Gastrocnemius medialis (tissue), 4 donors: ENCODE results near the gene TTC28. TPM values are rescaled to one million over a fixed set of nuclear protein-coding genes. Genes with fewer than 3 reads are reported as not detected.

Experiments used
- ATAC-seq, 2 donors: fragments of 150-250 bp; one replicate each; pipeline ENCODE4 v1.9.1; 2016
- DNase-seq, 2 donors: peaks; one replicate each; pipeline ENCODE4 v3.0.0-alpha.2; 2019
- H3K27ac ChIP-seq, 4 donors: fragments of 200-600 bp; sonication (generic); 1 replicate in 1 of 4; 2 replicates in 3 of 4; pipeline ENCODE4 v1.5.1; 2016 to 2018; ENCODE audit warnings: mild to moderate bottlenecking in 2 of 4, moderate library complexity in 1 of 4
- H3K27me3 ChIP-seq, 3 donors: fragments of 200-600 bp; sonication (generic) in 2 of 3; 1 replicate in 1 of 3; 2 replicates in 2 of 3; pipeline versions ENCODE4 v1.5.1 to v1.6.0; 2016 to 2019; ENCODE audit warnings: mild to moderate bottlenecking in 1 of 3, moderate library complexity in 1 of 3
- H3K36me3 ChIP-seq, 2 donors: fragments of 200-600 bp; sonication (generic) in 1 of 2; one replicate each; pipeline ENCODE4 v1.5.1; 2017 to 2018
- H3K4me1 ChIP-seq, 2 donors: fragments of 200-600 bp; sonication (generic) in 1 of 2; one replicate each; pipeline ENCODE4 v1.5.1; 2016 to 2017; ENCODE audit warnings: mild to moderate bottlenecking in 2 of 2
- H3K4me3 ChIP-seq, 4 donors: fragments of 200-600 bp; sonication (generic) in 3 of 4; 1 replicate in 1 of 4; 2 replicates in 3 of 4; pipeline ENCODE4 v1.5.1; 2016 to 2019; ENCODE audit warnings: mild to moderate bottlenecking in 2 of 4
- H3K9me3 ChIP-seq, 3 donors: fragments of 200-600 bp; sonication (generic) in 2 of 3; 1 replicate in 1 of 3; 2 replicates in 2 of 3; pipeline ENCODE4 v1.5.1; 2016 to 2019
- CTCF ChIP-seq, 5 experiments: fragments of 450-650 bp in 3 of 5; fragments of 200-600 bp in 2 of 5; sonication (generic) in 2 of 5; IDR thresholded peaks in 4 of 5; conservative IDR thresholded peaks in 1 of 5; 1 replicate in 4 of 5; 2 replicates in 1 of 5; pipeline ENCODE4 v1.5.1; 2016 to 2019; ENCODE audit warnings: antibody characterized with exemption in 5 of 5, mild to moderate bottlenecking in 3 of 5, moderate library complexity in 3 of 5
- POLR2A ChIP-seq, 2 donors: fragments of 450-650 bp; IDR thresholded peaks; one replicate each; pipeline ENCODE4 v1.6.1; 2017; ENCODE audit warnings: antibody characterized with exemption in 2 of 2, mild to moderate bottlenecking in 2 of 2, moderate library complexity in 2 of 2
- in situ Hi-C, 4 donors: fragments of 200-750 bp; cut with MboI; loops; one replicate each; pipeline versions ENCODE4 v1.15.0 to v1.8.0; 2017; ENCODE audit warnings: low sequenced_read_pairs in 4 of 4
- intact Hi-C: fragments of 100-400 bp; cut with DNase I; formaldehyde crosslinking; loops from one replicate; pipeline ENCODE4 v1.15.1; 2023; ENCODE audit warnings: low total_unique reads
- total RNA-seq, 4 donors: library from RNA; depleted of rRNA; stranded (reverse); fragments of >200 nt; gene quantifications; one replicate each; pipeline versions ENCODE4 v1.1.0 to v1.2.3, GENCODE V29; 2016

The TTC28 gene
- total RNA-seq, 4 donors from 2014 or later: 6.3 to 18.1 (median 8.4) TPM

- Histone ChIP-seq H3K36me3 (peaks cover 0 to 8% of the 10 kb centered on the region in 2 donors), H3K27ac (no peak overlapping the region), H3K4me1 (peaks cover 5% of the 10 kb centered on the region in 2 donors), H3K4me3 (no peak overlapping the region), H3K27me3 (no peaks in the 10 kb centered on the region), H3K9me3 (no peaks in the 10 kb centered on the region)
- intact Hi-C loops (no loop called here), in situ Hi-C loops (no loop called here)
- ATAC-seq (no peak), DNase-seq (no peak)
- no peak for TF ChIP-seq POLR2A (IDR thresholded peaks at IDR 0.05)
- TF ChIP-seq CTCF (IDR thresholded peaks at IDR 0.05 in 4 of 5, conservative IDR thresholded peaks at IDR 0.05 in 1 of 5): no peak
These were observed 696.3 kb downstream of the TTC28 start for GRCh38 chr22:27983361-27983791.

- no peaks in the 10 kb centered on the region for H3K27me3 ChIP-seq
- no peak overlapping the region for H3K4me3 ChIP-seq
- no peak overlapping the region for H3K27ac ChIP-seq
- intact Hi-C loops (no loop called here), in situ Hi-C loops (no loop called here)
- no peak for ATAC-seq
- TF ChIP-seq POLR2A (IDR thresholded peaks at IDR 0.05) (no peak), CTCF (IDR thresholded peaks at IDR 0.05 in 4 of 5, conservative IDR thresholded peaks at IDR 0.05 in 1 of 5) (no peak)
- H3K9me3 ChIP-seq: no peaks in the 10 kb centered on the region
- no peak for DNase-seq
- H3K36me3 ChIP-seq: peaks cover 0 to 8% of the 10 kb centered on the region in 2 donors
- peaks cover 5% of the 10 kb centered on the region in 2 donors for H3K4me1 ChIP-seq
These were observed 696.9 kb downstream of the TTC28 start for GRCh38 chr22:27982630-27983180.

- H3K4me3 ChIP-seq: no peak overlapping the region
- no peaks in the 10 kb centered on the region for H3K9me3 ChIP-seq
- H3K27ac ChIP-seq: no peak overlapping the region
- no peak for DNase-seq
- TF ChIP-seq CTCF (IDR thresholded peaks at IDR 0.05 in 4 of 5, conservative IDR thresholded peaks at IDR 0.05 in 1 of 5) (no peak), POLR2A (IDR thresholded peaks at IDR 0.05) (no peak)
- intact Hi-C loops: no loop called here
- in situ Hi-C loops: no loop called here
- peaks cover 0 to 8% of the 10 kb centered on the region in 2 donors for H3K36me3 ChIP-seq
- peaks cover 5% of the 10 kb centered on the region in 2 donors for H3K4me1 ChIP-seq
- no peaks in the 10 kb centered on the region for H3K27me3 ChIP-seq
- ATAC-seq: no peak
These were observed 697.5 kb downstream of the TTC28 start for GRCh38 chr22:27982106-27982505.

GRCh38 chr22:27980424-27981148 is 699.1 kb downstream of the TTC28 start:
- DNase-seq (no peak), ATAC-seq (no peak)
- Histone ChIP-seq H3K36me3 (peaks cover 0 to 8% of the 10 kb centered on the region in 2 donors), H3K4me1 (peaks cover 5% of the 10 kb centered on the region in 2 donors), H3K27me3 (no peaks in the 10 kb centered on the region), H3K4me3 (no peak overlapping the region), H3K9me3 (no peaks in the 10 kb centered on the region), H3K27ac (no peak overlapping the region)
- TF ChIP-seq CTCF (IDR thresholded peaks at IDR 0.05 in 4 of 5, conservative IDR thresholded peaks at IDR 0.05 in 1 of 5) (no peak), POLR2A (IDR thresholded peaks at IDR 0.05) (no peak)
- intact Hi-C loops: no loop called here
- in situ Hi-C loops: no loop called here
